T-helper 1 cell treated with Interleukin-12 subunit alpha and Interleukin-12 subunit beta and Interleukin-4 antibody, amounts not matched to agents 30 μg/mL and 1 μg/mL, for 36 hours (primary cell): ENCODE measurements around the gene NGFR.

Source experiments
- H3K27ac Mint-ChIP-seq: one replicate; pipeline ENCODE4 v1.8.0; 2021; ENCODE audit warnings: mild to moderate bottlenecking, mixed read lengths
- H3K27me3 Mint-ChIP-seq: one replicate; pipeline ENCODE4 v1.8.0; 2021; ENCODE audit warnings: low read depth, mixed read lengths
- H3K36me3 Mint-ChIP-seq: one replicate; pipeline ENCODE4 v1.8.0; 2021; ENCODE audit warnings: low read depth, mixed read lengths
- H3K4me1 Mint-ChIP-seq: one replicate; pipeline ENCODE4 v1.8.0; 2021; ENCODE audit warnings: low read depth, mixed read lengths
- H3K4me3 Mint-ChIP-seq: one replicate; pipeline ENCODE4 v1.8.0; 2021; ENCODE audit warnings: mild to moderate bottlenecking, moderate library complexity, mixed read lengths
- H3K9me3 Mint-ChIP-seq: one replicate; pipeline ENCODE4 v1.8.0; 2021; ENCODE audit warnings: mixed read lengths

NGFR gene

GRCh38 chr17:49461580-49461979 lies 33.5 kb upstream of the NGFR start:
- Mint-ChIP-seq H3K4me1 (no peaks in the 10 kb centered on the region), H3K36me3 (no peaks in the 10 kb centered on the region), H3K27ac (no peak overlapping the region), H3K27me3 (peaks cover 49% of the 10 kb centered on the region), H3K9me3 (peaks cover 7% of the 10 kb centered on the region), H3K4me3 (no peak overlapping the region)

GRCh38 chr17:49464049-49464448 lies 31.0 kb upstream of the NGFR start:
- Mint-ChIP-seq H3K27me3 (peaks cover 51% of the 10 kb centered on the region), H3K9me3 (peaks cover 7% of the 10 kb centered on the region), H3K36me3 (no peaks in the 10 kb centered on the region)

GRCh38 chr17:49465331-49465903 lies 29.7 kb upstream of the NGFR start:
- Mint-ChIP-seq H3K9me3 (peaks cover 7% of the 10 kb centered on the region), H3K4me1 (no peaks in the 10 kb centered on the region), H3K36me3 (no peaks in the 10 kb centered on the region), H3K27me3 (peaks cover 53% of the 10 kb centered on the region), H3K27ac (no peak overlapping the region), H3K4me3 (no peak overlapping the region)

More at GRCh38 chr17:49464049-49464448, 31.0 kb upstream of the NGFR start:
- Mint-ChIP-seq H3K27ac (no peak overlapping the region), H3K4me3 (no peak overlapping the region), H3K4me1 (no peaks in the 10 kb centered on the region)

- Mint-ChIP-seq H3K4me3 (no peak overlapping the region), H3K9me3 (peaks cover 7% of the 10 kb centered on the region), H3K27ac (no peak overlapping the region), H3K36me3 (no peaks in the 10 kb centered on the region), H3K27me3 (peaks cover 59% of the 10 kb centered on the region), H3K4me1 (no peaks in the 10 kb centered on the region)
Measured at GRCh38 chr17:49466436-49466835, 28.7 kb upstream of the NGFR start.

GRCh38 chr17:49467175-49467574 lies 27.9 kb upstream of the NGFR start:
- Mint-ChIP-seq H3K27ac (no peak overlapping the region), H3K27me3 (peaks cover 67% of the 10 kb centered on the region), H3K4me1 (no peaks in the 10 kb centered on the region), H3K9me3 (peaks cover 7% of the 10 kb centered on the region), H3K4me3 (no peak overlapping the region), H3K36me3 (no peaks in the 10 kb centered on the region)

- Mint-ChIP-seq H3K9me3 (peaks cover 4% of the 10 kb centered on the region), H3K27ac (no peak overlapping the region), H3K4me3 (no peak overlapping the region), H3K4me1 (no peaks in the 10 kb centered on the region), H3K27me3 (peaks cover 64% of the 10 kb centered on the region), H3K36me3 (no peaks in the 10 kb centered on the region)
Measured at GRCh38 chr17:49468811-49469385, 26.2 kb upstream of the NGFR start.

GRCh38 chr17:49469831-49470810 lies 25.0 kb upstream of the NGFR start:
- no peaks in the 10 kb centered on the region for H3K36me3 Mint-ChIP-seq
- peaks cover 69% of the 10 kb centered on the region for H3K27me3 Mint-ChIP-seq
- peaks cover 8% of the 10 kb centered on the region for H3K9me3 Mint-ChIP-seq
- H3K27ac Mint-ChIP-seq: no peak overlapping the region
- no peaks in the 10 kb centered on the region for H3K4me1 Mint-ChIP-seq
- no peak overlapping the region for H3K4me3 Mint-ChIP-seq

GRCh38 chr17:49471089-49471683 lies 23.9 kb upstream of the NGFR start:
- H3K27ac Mint-ChIP-seq: no peak overlapping the region

GRCh38 chr17:49471769-49472168 lies 23.3 kb upstream of the NGFR start:
- Mint-ChIP-seq H3K9me3 (peaks cover 16% of the 10 kb centered on the region), H3K27ac (no peak overlapping the region), H3K4me1 (no peaks in the 10 kb centered on the region), H3K27me3 (peaks cover 66% of the 10 kb centered on the region), H3K36me3 (no peaks in the 10 kb centered on the region), H3K4me3 (no peak overlapping the region)

More at GRCh38 chr17:49471089-49471683, 23.9 kb upstream of the NGFR start:
- Mint-ChIP-seq H3K4me1 (no peaks in the 10 kb centered on the region), H3K36me3 (no peaks in the 10 kb centered on the region), H3K9me3 (peaks cover 15% of the 10 kb centered on the region), H3K27me3 (peaks cover 67% of the 10 kb centered on the region), H3K4me3 (no peak overlapping the region)

- H3K9me3 Mint-ChIP-seq: peaks cover 16% of the 10 kb centered on the region
- no peaks in the 10 kb centered on the region for H3K4me1 Mint-ChIP-seq
- H3K36me3 Mint-ChIP-seq: no peaks in the 10 kb centered on the region
- H3K27me3 Mint-ChIP-seq: peaks cover 65% of the 10 kb centered on the region
- H3K4me3 Mint-ChIP-seq: no peak overlapping the region
- H3K27ac Mint-ChIP-seq: no peak overlapping the region
Measured at GRCh38 chr17:49472527-49472926, 22.6 kb upstream of the NGFR start.

GRCh38 chr17:49473900-49474751 lies 21.0 kb upstream of the NGFR start:
- no peaks in the 10 kb centered on the region for H3K4me1 Mint-ChIP-seq
- no peak overlapping the region for H3K4me3 Mint-ChIP-seq
- no peak overlapping the region for H3K27ac Mint-ChIP-seq
- H3K9me3 Mint-ChIP-seq: peaks cover 16% of the 10 kb centered on the region
- H3K27me3 Mint-ChIP-seq: peaks cover 60% of the 10 kb centered on the region
- no peaks in the 10 kb centered on the region for H3K36me3 Mint-ChIP-seq

- Mint-ChIP-seq H3K27ac (no peak overlapping the region), H3K4me3 (no peak overlapping the region), H3K27me3 (peaks cover 43% of the 10 kb centered on the region)
Measured at GRCh38 chr17:49477709-49478108, 17.4 kb upstream of the NGFR start.

GRCh38 chr17:49480836-49481615 lies 14.1 kb upstream of the NGFR start:
- H3K27ac Mint-ChIP-seq: no peak overlapping the region
- H3K4me3 Mint-ChIP-seq: no peak overlapping the region
- H3K9me3 Mint-ChIP-seq: peaks cover 3% of the 10 kb centered on the region
- H3K27me3 Mint-ChIP-seq: peaks cover 53% of the 10 kb centered on the region
- H3K36me3 Mint-ChIP-seq: no peaks in the 10 kb centered on the region
- H3K4me1 Mint-ChIP-seq: no peaks in the 10 kb centered on the region

More at GRCh38 chr17:49477709-49478108, 17.4 kb upstream of the NGFR start:
- H3K36me3 Mint-ChIP-seq: no peaks in the 10 kb centered on the region
- peaks cover 16% of the 10 kb centered on the region for H3K9me3 Mint-ChIP-seq
- no peaks in the 10 kb centered on the region for H3K4me1 Mint-ChIP-seq
